GM12872 (cell line): Measurements from ENCODE around the gene BRD1.

Source experiments
- TF ChIP-seq, protein P1 (sequence below): IDR thresholded peaks from 3 replicates; pipeline ENCODE4 v1.5.1; 2011; ENCODE audit warnings: low read depth, mild to moderate bottlenecking, low read length, moderate library complexity; ENCODE audit not compliant: insufficient read depth

The BRD1 gene

GRCh38 chr22:49779853-49780697, 47.6 kb downstream of the BRD1 start:
- TF ChIP-seq, protein P1, sequence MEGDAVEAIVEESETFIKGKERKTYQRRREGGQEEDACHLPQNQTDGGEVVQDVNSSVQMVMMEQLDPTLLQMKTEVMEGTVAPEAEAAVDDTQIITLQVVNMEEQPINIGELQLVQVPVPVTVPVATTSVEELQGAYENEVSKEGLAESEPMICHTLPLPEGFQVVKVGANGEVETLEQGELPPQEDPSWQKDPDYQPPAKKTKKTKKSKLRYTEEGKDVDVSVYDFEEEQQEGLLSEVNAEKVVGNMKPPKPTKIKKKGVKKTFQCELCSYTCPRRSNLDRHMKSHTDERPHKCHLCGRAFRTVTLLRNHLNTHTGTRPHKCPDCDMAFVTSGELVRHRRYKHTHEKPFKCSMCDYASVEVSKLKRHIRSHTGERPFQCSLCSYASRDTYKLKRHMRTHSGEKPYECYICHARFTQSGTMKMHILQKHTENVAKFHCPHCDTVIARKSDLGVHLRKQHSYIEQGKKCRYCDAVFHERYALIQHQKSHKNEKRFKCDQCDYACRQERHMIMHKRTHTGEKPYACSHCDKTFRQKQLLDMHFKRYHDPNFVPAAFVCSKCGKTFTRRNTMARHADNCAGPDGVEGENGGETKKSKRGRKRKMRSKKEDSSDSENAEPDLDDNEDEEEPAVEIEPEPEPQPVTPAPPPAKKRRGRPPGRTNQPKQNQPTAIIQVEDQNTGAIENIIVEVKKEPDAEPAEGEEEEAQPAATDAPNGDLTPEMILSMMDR, result no peak

GRCh38 chr22:49779211-49779610, 48.5 kb downstream of the BRD1 start:
- TF ChIP-seq, protein P1, result no peak

- TF ChIP-seq, protein P1, result no peak
Measured at GRCh38 chr22:49777569-49778249, 50.0 kb downstream of the BRD1 start.

DNA sequence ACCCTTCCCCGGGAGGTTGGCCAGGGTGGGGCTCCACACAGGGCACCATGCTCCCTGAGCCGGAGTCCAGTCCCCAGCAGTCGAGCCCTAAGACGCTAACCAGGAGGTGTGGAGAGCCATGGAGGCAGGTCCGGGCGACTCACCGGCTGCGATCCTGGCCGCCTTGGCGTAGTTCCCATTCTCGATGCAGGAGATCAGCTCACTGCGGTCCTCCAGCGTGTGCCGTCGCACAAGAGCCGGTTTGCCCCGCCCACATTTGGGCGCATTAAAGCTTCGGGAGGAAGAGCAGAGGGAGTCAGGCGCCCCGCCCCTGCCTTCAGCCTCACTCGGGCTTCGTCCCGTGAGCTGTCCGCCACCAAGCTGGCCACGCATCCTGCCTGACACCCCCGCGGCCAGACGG, 50.8 kb downstream of the BRD1 start:
- TF ChIP-seq, protein P1, result no peak

DNA sequence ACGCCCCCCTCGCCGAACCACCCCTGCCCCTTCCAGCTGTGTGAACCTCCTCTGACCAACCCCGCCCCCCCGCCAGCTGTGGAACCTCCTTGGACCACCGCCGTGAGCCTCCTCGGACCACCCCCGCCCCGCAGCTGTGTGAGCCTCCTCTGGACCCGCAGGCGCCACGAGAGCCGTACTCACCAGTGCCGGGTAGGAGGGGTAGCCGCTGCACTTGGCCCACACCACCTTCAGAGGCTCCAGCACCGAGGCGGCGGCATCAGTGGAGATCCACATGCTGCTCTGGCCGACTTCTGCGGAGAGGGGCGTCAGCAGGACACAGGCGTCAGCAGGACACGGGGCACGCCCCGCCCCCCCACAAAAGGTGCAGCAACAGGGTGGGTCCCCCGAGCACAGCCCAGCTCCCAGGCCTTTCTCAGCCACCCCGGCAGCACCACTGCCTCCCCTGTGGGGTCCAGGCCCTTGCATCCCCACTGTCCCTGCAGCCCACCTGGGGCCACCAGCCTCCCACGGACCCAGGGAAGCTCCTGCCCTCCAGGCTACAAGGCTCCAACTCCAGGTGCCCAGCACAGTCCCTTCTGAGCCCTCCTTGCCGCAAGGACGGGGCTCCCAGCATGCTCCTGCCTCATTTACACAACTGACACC, 51.7 kb downstream of the BRD1 start:
- TF ChIP-seq, protein P1, result no peak

GRCh38 chr22:49775191-49775866, 52.3 kb downstream of the BRD1 start:
- TF ChIP-seq, protein P1, result no peak

DNA sequence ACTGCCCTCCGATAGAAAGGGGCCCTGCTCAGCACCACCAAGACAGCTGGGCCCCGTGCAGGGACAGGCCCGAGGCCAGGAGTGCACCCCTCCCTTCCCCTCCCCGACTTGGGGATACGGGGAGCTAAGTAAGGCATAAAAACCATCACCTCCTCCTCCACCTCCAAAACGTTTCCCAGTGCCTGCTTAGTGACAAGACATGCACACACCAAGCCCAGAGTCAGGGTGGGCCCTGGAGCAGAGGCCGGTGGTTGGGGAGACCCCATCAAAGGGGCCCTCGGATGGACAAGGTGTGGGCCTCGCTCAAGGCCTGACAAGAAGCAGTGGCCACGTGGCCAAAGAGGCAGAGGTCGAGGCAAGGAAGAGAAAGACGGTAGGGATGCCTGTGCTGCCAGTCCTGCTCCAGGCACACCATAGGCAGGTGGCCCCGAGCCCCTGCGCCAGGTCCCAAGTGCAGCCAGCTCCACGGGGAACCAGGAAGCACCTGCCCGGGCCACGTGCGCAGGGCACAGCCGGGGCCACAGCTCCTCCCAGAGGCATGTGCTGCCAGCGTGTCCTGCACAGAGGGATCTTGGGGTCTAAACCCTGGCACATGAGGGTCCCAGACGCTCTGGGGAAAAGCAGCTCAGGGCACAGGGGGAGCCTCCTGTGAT, 53.0 kb downstream of the BRD1 start:
- TF ChIP-seq, protein P1, result no peak
